IPS-18a (cell line): ENCODE measurements around the gene SUN3.
"Not testable (repeated sequence)": the region's sequence is repeated elsewhere in the genome, so short reads cannot be mapped to it uniquely, and the experiment has no call there.

Experiments used
- H3K27ac ChIP-seq: one replicate; pipeline ENCODE4 v1.5.1; 2013; ENCODE audit warnings: low read length
- H3K27me3 ChIP-seq: one replicate; pipeline ENCODE4 v1.6.1; 2013; ENCODE audit warnings: mild to moderate bottlenecking, low read length; ENCODE audit not compliant: control insufficient read depth, insufficient read depth
- H3K36me3 ChIP-seq: one replicate; pipeline ENCODE4 v1.6.1; 2013; ENCODE audit warnings: low read depth, low read length; ENCODE audit not compliant: control insufficient read depth
- H3K4me1 ChIP-seq: one replicate; pipeline ENCODE4 v1.6.1; 2013; ENCODE audit warnings: low read depth, low read length; ENCODE audit not compliant: control insufficient read depth
- H3K4me3 ChIP-seq: one replicate; pipeline ENCODE4 v1.5.1; 2013; ENCODE audit warnings: low read length
- H3K9ac ChIP-seq: one replicate; pipeline ENCODE4 v1.6.1; 2013; ENCODE audit warnings: mild to moderate bottlenecking, low read length, moderate library complexity
- H3K9me3 ChIP-seq: one replicate; pipeline ENCODE4 v1.6.1; 2013; ENCODE audit warnings: low read depth, low read length; ENCODE audit not compliant: control insufficient read depth

Gene SUN3

DNA sequence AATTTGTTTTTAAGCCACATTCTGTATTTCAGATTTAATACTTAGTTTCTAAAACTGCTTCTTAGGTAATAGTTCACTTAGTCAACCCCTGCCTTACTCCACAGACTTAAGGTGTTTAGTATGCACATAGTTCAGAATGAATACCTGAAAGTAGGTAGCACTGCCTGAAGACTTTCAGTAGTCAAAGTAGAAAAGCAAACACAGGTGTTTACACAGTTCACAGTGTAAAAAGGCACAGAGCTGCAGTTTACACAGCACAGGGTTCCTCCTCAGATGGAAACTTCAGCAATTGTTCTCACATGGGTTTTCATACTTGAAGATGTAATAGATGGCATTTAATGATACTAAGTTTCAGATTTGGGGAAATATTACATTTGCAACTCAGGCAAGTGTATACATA, 77.5 kb downstream of the SUN3 start:
- H3K36me3 ChIP-seq, result peaks cover 10% of the 10 kb centered on the region
- H3K4me3 ChIP-seq, result no peak overlapping the region
- peaks cover 13% of the 10 kb centered on the region for H3K4me1 ChIP-seq
- H3K9me3 ChIP-seq, result no peaks in the 10 kb centered on the region
- no peak overlapping the region for H3K27ac ChIP-seq
- H3K27me3 ChIP-seq, result no peaks in the 10 kb centered on the region
- H3K9ac ChIP-seq, result no peak overlapping the region

DNA sequence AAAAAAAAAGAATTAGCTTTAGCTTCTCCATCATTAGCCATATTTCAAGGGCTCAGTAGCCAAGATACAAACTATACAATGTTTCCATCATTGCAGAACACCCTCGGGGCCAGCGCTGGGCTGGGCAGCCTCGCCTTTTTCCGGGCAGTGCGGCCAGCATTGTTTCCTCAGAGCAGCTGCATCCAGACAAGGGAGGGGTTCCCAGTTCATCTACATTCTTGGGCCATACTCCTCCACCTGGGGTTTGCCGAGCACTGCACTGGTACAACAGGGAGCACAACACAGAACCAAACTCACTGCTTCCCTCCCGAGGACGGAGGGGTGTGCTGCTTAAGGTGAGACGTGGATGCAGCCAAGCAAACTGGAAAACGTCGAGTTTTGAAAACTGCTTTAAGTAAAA, 78.2 kb downstream of the SUN3 start:
- no peaks in the 10 kb centered on the region for H3K27me3 ChIP-seq
- peaks cover 10% of the 10 kb centered on the region for H3K36me3 ChIP-seq
- H3K4me1 ChIP-seq, result peaks cover 13% of the 10 kb centered on the region
- no peak overlapping the region for H3K27ac ChIP-seq
- no peak overlapping the region for H3K9ac ChIP-seq
- H3K4me3 ChIP-seq, result no peak overlapping the region
- H3K9me3 ChIP-seq, result no peaks in the 10 kb centered on the region

DNA sequence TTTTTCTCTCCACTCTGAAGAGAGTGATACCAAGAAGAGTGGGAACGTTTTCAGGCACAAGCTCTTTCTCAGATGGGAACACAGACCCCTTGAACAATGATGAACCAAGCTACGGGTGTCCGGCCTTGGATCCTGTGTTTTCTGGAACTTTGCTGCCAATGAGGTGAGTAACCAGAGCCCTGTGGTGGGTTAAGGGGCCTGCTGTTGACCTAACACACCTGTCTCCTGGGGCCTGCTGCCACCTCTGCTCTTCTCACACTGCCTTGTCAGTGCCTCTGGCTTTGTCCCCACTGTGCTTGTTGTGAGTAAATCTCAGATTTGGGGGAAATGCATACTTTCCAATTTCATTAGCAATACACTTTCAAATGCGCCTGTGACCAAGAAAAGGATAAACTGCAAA, 79.2 kb downstream of the SUN3 start:
- Histone ChIP-seq H3K36me3 (peaks cover 7% of the 10 kb centered on the region), H3K27me3 (no peaks in the 10 kb centered on the region), H3K4me3 (no peak overlapping the region), H3K4me1 (peaks cover 13% of the 10 kb centered on the region), H3K27ac (no peak overlapping the region), H3K9ac (no peak overlapping the region), H3K9me3 (no peaks in the 10 kb centered on the region)

DNA sequence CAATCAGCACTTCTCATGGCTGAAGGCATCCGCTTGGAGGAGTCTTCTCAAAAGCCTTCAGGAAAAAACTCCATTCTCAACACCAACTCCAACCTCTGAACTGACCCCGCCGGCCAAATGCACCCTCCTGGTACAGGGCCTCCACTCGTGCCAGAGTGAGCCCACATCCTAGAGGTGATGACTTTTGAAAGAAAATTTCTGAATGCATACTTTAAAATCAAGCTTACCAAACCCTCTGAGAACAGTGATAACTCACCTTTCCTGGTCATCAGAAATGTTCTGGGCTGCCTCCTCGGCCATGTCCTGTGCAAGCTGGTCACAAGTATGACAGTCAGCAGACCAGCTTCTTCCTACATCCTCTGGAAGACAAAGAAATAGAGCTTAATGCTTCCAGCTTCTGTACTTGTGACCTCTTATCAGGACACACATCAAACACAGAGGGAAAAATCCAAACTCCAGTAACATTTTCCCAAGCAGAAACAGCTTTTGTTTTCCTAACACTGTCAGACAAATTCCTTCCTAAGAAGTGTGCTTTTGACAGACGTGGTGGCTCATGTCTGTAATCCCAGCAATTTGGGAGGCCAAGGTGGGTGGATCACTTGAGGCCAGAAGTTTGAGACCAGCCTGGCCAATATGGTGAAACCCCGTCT, 80.6 kb downstream of the SUN3 start, which contains the start of gene PKD1L1:
Gene PKD1L1 (minus strand): TSS at position 326 of the 650 bp plus-strand sequence. CDS start 26 bp downstream, at position 300.
- no peak within 1 kb of the TSS for H3K9ac ChIP-seq
- no peak within 1 kb of the TSS for H3K4me3 ChIP-seq
- no peak within 1 kb of the TSS for H3K27ac ChIP-seq
- H3K36me3 ChIP-seq, result no peaks in the 10 kb centered on the region
- no peaks in the 10 kb centered on the region for H3K9me3 ChIP-seq
- H3K4me1 ChIP-seq, result peaks cover 13% of the 10 kb centered on the region
- no peaks in the 10 kb centered on the region for H3K27me3 ChIP-seq

DNA sequence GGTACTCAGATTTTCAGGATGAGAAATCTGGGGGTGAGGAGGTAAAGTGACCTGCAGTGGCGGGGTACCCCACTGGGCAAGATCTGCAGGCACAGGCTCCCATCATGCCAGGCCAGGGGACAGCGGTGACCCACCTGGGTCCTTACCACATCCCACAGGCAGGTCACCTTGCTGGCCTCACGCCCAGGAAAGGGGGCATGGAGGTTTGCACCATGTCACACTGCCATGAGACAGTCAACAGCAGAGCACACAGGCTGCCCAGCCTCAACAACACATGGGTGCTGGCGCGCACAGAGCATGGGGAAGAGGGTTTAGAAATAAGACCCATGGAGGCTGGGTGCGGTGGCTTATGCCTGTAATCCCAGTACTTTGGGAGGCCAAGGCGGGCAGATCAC, 81.6 kb downstream of the SUN3 start:
- no peak overlapping the region for H3K9ac ChIP-seq
- H3K9me3 ChIP-seq, result no peaks in the 10 kb centered on the region
- no peak overlapping the region for H3K4me3 ChIP-seq
- no peak overlapping the region for H3K27ac ChIP-seq
- no peaks in the 10 kb centered on the region for H3K36me3 ChIP-seq
- peaks cover 13% of the 10 kb centered on the region for H3K4me1 ChIP-seq
- H3K27me3 ChIP-seq, result no peaks in the 10 kb centered on the region

DNA sequence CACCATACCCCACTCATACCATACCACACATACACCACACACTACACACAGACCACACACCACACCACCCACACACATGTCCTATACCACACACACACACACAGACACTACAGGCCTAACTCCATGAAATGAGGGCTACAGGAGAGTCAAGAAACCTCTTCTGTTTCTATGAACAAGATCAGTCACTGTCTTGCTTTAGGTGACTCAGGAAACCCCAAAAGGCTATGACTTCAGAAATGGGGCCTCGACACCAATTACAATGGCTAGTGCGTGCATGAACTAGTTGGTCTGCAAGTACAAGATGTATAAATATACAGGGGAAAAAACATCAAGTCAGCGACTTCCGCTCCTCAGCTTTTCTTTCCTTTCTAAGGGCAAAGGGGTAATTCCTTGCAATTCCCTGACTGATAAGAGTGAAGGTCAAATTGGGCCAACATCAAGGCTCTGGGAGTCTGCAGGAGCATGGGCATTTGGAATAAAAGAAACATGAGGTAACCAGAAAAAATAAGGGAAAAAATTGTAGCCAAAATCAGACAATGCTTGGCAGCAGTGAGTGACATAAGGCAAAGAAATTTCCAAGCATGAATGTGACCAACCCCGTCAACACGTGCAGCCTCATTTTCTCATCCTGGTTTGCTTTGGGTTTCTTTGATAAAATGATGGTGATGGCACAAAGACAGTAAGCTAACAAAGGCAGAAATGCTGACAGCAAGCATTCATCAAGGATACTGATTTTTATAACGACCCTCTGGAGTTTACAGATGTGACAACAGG, 82.1 kb downstream of the SUN3 start:
- H3K4me1 ChIP-seq, result peaks cover 13% of the 10 kb centered on the region
- H3K27ac ChIP-seq, result no peak overlapping the region
- H3K9me3 ChIP-seq, result no peaks in the 10 kb centered on the region
- no peaks in the 10 kb centered on the region for H3K27me3 ChIP-seq
- no peaks in the 10 kb centered on the region for H3K36me3 ChIP-seq
- no peak overlapping the region for H3K9ac ChIP-seq
- no peak overlapping the region for H3K4me3 ChIP-seq

DNA sequence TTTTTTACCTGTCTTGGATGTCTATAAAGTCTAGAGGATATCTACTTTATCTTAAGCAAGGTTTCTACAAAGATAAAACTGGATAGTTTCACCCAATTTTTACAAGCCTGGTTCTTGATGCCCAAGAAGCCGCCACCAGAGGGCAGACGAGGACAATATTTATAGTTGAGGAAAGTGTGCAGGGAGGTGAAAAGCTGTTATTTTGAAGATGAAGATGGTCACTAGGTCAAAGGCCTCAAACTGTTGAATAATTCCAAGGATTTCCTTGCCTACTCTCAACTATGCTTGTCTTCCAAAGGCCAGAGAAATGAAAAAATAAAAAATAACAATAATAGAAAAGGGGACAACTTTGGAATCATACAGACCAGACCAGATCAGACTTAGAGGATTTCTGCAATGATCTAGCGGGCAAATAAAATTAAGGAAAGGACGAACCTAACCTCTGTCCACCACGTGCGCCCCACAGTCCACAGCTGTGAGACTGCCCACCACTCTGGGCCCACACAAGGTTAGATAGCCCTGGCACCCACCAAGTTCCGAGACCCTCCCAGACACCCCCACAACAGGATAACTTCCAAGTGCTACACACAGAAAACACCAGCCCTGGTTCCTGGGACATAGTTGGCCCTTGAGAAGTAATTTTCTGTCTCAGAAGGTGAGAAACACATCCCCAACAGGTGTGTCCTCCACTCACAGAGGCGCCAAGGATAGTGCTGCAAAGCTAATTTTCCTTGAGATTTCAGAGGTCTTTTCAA, 83.5 kb downstream of the SUN3 start:
- H3K4me3 ChIP-seq, result no peak overlapping the region
- H3K4me1 ChIP-seq, result peaks cover 15% of the 10 kb centered on the region
- no peaks in the 10 kb centered on the region for H3K27me3 ChIP-seq
- H3K9me3 ChIP-seq, result no peaks in the 10 kb centered on the region
- H3K9ac ChIP-seq, result no peak overlapping the region
- no peak overlapping the region for H3K27ac ChIP-seq
- no peaks in the 10 kb centered on the region for H3K36me3 ChIP-seq

DNA sequence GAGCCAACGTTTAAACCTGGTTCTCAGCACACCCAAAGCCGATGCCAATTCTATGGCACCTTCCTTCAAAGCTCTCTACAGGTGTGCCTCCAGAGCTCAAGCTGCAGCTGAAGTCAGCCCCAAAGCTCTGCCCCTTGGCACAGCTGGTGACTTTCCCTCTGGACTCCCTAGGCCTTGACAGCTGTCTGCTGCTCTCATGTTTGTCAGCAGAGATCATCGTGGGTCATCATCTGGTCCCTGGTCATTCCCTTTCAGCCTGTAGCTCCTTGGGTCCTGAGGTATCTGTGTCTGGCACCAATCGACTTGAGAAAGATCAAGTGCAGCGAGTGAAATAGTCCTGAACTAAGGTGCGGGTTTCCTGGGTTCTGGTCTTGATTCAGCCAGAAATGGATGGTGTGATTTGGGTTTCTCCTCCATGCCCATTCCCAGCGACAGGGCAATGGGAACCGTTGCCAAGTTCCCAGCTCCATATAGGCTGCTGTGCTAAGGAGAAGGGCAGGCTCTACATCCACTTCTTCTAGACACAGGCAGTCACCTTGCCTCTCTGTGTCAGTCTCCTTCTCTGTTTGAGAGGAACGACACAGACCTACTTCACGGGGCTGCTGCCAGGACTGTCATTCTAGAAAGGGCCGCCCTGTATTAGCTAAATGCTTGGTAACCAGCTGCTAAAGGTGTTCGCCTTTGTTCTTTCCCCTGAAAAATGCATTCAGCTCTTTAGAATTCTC, 84.2 kb downstream of the SUN3 start:
- no peaks in the 10 kb centered on the region for H3K36me3 ChIP-seq
- no peaks in the 10 kb centered on the region for H3K27me3 ChIP-seq
- no peak overlapping the region for H3K27ac ChIP-seq
- peaks cover 15% of the 10 kb centered on the region for H3K4me1 ChIP-seq
- H3K9ac ChIP-seq, result no peak overlapping the region
- no peaks in the 10 kb centered on the region for H3K9me3 ChIP-seq
- H3K4me3 ChIP-seq, result no peak overlapping the region

DNA sequence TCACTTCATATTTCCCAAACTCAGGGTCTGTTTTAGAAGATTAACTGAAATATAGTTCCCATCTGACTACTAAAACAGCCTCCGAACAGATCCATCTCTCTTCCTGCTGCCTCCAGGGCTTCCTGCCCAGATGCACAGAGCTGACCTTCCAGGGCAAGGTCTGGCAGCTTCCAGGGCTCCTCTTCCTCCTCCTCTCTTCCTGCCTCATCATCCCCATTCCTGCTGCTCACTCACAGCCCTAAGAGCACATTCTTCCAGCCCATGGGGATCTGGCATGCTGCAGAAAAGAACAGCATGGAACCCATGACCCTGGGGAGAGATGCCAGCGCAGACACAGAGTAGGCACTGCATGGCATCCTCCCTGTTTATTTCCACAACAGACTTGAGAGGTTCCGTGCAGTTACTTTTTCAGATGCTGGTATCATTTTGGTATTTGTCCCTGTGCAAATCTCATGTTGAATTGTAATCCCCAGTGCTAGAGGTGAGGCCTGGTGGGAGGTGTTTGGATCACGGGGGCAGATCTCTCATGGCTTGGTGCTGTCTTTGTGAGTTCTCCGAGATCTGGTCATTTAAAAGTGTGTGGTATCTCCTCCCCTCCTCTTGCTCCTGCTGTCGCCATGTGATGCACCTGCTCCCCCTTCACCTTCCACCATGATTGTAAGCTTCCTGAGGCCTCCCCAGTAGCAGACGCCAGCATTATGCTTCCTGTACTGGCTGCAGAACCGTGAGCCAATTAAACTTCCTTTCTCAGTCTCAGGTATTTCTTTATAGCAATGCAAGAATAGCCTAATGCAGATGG, 85.0 kb downstream of the SUN3 start:
- Histone ChIP-seq H3K36me3 (no peaks in the 10 kb centered on the region), H3K27ac (no peak overlapping the region), H3K4me3 (no peak overlapping the region), H3K9me3 (no peaks in the 10 kb centered on the region), H3K4me1 (peaks cover 15% of the 10 kb centered on the region), H3K9ac (no peak overlapping the region), H3K27me3 (no peaks in the 10 kb centered on the region)

DNA sequence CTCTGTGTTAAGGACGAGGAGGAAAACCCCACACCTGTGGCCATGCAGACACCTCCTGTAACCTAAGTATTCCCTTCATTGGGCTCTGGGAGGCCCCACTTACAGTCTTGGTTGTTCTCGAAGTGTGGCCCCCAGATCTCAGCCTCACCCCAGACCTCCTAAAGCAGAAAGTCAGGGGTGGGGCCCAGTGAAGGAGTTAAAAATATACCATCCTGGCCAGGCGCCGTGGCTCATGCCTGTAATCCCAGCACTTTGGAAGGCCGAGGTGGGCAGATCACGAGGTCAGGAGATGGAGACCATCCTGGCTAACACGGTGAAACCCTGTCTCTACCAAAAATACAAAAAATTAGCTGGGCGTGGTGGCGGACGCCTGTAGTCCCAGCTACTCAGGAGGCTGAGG, 86.3 kb downstream of the SUN3 start:
- not testable (repeated sequence) for H3K27ac ChIP-seq, H3K36me3 ChIP-seq

More for the DNA sequence above, 86.3 kb downstream of the SUN3 start:
- H3K9me3 ChIP-seq, H3K9ac ChIP-seq, H3K4me3 ChIP-seq, H3K27me3 ChIP-seq: not testable (repeated sequence)
- peaks cover 15% of the 10 kb centered on the region for H3K4me1 ChIP-seq
